Liver (tissue), 9 donors: ENCODE data around the gene MAP3K13. TPM values are rescaled to one million over a fixed set of nuclear protein-coding genes. Genes with fewer than 3 reads are reported as not detected.

Source experiments
- DNase-seq: peaks from one replicate; pipeline ENCODE4 v3.0.0-alpha.2; 2017; ENCODE audit warnings: low spot score
- H3K27ac ChIP-seq, 2 donors: one replicate each; pipeline ENCODE4 v1.7.0; 2013; ENCODE audit warnings: inconsistent platforms in 2 of 2, low read length in 2 of 2, control low read depth in 1 of 2, low read depth in 1 of 2, mild to moderate bottlenecking in 1 of 2
- H3K27me3 ChIP-seq, 4 donors: one replicate each; pipeline versions ENCODE4 v1.6.1 to v1.7.0; 2013; ENCODE audit warnings: low read length in 3 of 4, inconsistent platforms in 1 of 4, mild to moderate bottlenecking in 1 of 4, moderate library complexity in 1 of 4; ENCODE audit not compliant: control insufficient read depth in 4 of 4, insufficient read depth in 4 of 4
- H3K36me3 ChIP-seq, 4 donors: one replicate each; pipeline versions ENCODE4 v1.6.1 to v1.7.0; 2013; ENCODE audit warnings: low read length in 3 of 4, mild to moderate bottlenecking in 3 of 4, low read depth in 1 of 4, moderate library complexity in 1 of 4; ENCODE audit not compliant: control insufficient read depth in 4 of 4, insufficient read depth in 3 of 4
- H3K4me1 ChIP-seq, 4 donors: one replicate each; pipeline versions ENCODE4 v1.6.1 to v1.7.0; 2013; ENCODE audit warnings: low read length in 3 of 4, mild to moderate bottlenecking in 3 of 4, moderate library complexity in 1 of 4; ENCODE audit not compliant: control insufficient read depth in 4 of 4, insufficient read depth in 4 of 4
- H3K4me3 ChIP-seq, 3 donors: one replicate each; pipeline versions ENCODE4 v1.6.1 to v1.7.0; 2013; ENCODE audit warnings: low read length in 3 of 3, control low read depth in 1 of 3, low read depth in 1 of 3, mild to moderate bottlenecking in 1 of 3
- H3K9ac ChIP-seq, 2 donors: one replicate each; pipeline ENCODE4 v1.7.0; 2013; ENCODE audit warnings: low read length in 2 of 2, mild to moderate bottlenecking in 2 of 2, moderate library complexity in 2 of 2, control low read depth in 1 of 2, low read depth in 1 of 2
- H3K9me3 ChIP-seq, 4 donors: one replicate each; pipeline versions ENCODE4 v1.6.1 to v1.7.0; 2013; ENCODE audit warnings: low read length in 3 of 4; ENCODE audit not compliant: control insufficient read depth in 4 of 4
- ATF3 ChIP-seq: IDR thresholded peaks from 2 replicates; pipeline ENCODE4 v1.6.1; 2016; ENCODE audit warnings: antibody characterized with exemption
- CTCF ChIP-seq: fragments of 150-350 bp; IDR thresholded peaks from 2 replicates; pipeline ENCODE4 v1.5.1; 2017; ENCODE audit warnings: improper control_type of control experiment, low read depth, low read length; ENCODE audit not compliant: missing input control
- EGR1 ChIP-seq, 2 donors: IDR thresholded peaks; 2 replicates each; pipeline ENCODE4 v1.6.1; 2016 to 2018; ENCODE audit warnings: antibody characterized with exemption in 2 of 2, low read depth in 2 of 2
- FOXA1 ChIP-seq: IDR thresholded peaks from 2 replicates; pipeline ENCODE4 v1.6.1; 2016; ENCODE audit warnings: antibody characterized with exemption
- FOXA2 ChIP-seq: IDR thresholded peaks from 2 replicates; pipeline ENCODE4 v1.6.1; 2016; ENCODE audit warnings: antibody characterized with exemption
- GABPA ChIP-seq, 2 donors: IDR thresholded peaks in 1 of 2; conservative IDR thresholded peaks in 1 of 2; 2 replicates each; pipeline ENCODE4 v1.6.1; 2016; ENCODE audit warnings: antibody characterized with exemption in 2 of 2, mild to moderate bottlenecking in 1 of 2, moderate library complexity in 1 of 2
- HNF4A ChIP-seq, 2 donors: conservative IDR thresholded peaks; 2 replicates each; pipeline ENCODE4 v1.6.1; 2016; ENCODE audit warnings: antibody characterized with exemption in 2 of 2, mild to moderate bottlenecking in 2 of 2
- HNF4G ChIP-seq: IDR thresholded peaks from 2 replicates; pipeline ENCODE4 v1.6.1; 2016; ENCODE audit warnings: antibody characterized with exemption
- JUND ChIP-seq, 2 donors: IDR thresholded peaks; 2 replicates each; pipeline ENCODE4 v1.6.1; 2016; ENCODE audit warnings: antibody characterized with exemption in 2 of 2
- MAX ChIP-seq: IDR thresholded peaks from 2 replicates; pipeline ENCODE4 v1.6.1; 2016; ENCODE audit warnings: antibody characterized with exemption
- NR2F2 ChIP-seq: IDR thresholded peaks from 2 replicates; pipeline ENCODE4 v1.6.1; 2016; ENCODE audit warnings: antibody characterized with exemption
- RAD21 ChIP-seq, 2 donors: IDR thresholded peaks; 2 replicates each; pipeline ENCODE4 v1.6.1; 2016; ENCODE audit warnings: antibody characterized with exemption in 2 of 2, mild to moderate bottlenecking in 2 of 2
- REST ChIP-seq: IDR thresholded peaks from 2 replicates; pipeline ENCODE4 v1.6.1; 2016; ENCODE audit warnings: antibody characterized with exemption, mild to moderate bottlenecking
- RXRA ChIP-seq, 2 donors: IDR thresholded peaks; 2 replicates each; pipeline ENCODE4 v1.6.1; 2017 to 2018; ENCODE audit warnings: antibody characterized with exemption in 2 of 2, mild to moderate bottlenecking in 1 of 2
- SP1 ChIP-seq: IDR thresholded peaks from 2 replicates; pipeline ENCODE4 v1.6.1; 2018; ENCODE audit warnings: antibody characterized with exemption, mild to moderate bottlenecking
- TAF1 ChIP-seq: conservative IDR thresholded peaks from 2 replicates; pipeline ENCODE4 v1.6.1; 2016; ENCODE audit warnings: antibody characterized with exemption, mild to moderate bottlenecking
- YY1 ChIP-seq: IDR thresholded peaks from 2 replicates; pipeline ENCODE4 v1.6.1; 2016; ENCODE audit warnings: antibody characterized with exemption, mild to moderate bottlenecking
- ZBTB33 ChIP-seq: IDR thresholded peaks from 2 replicates; pipeline ENCODE4 v1.6.1; 2016; ENCODE audit warnings: antibody characterized with exemption
- WGBS: extraction: QIAGEN DNeasy Blood & Tissue Kit; methylation state at CpG from one replicate; pipeline ENCODE4 v1.1.7; 2013; 5-methylcytosine and 5-hydroxymethylcytosine counted together
- polyA plus RNA-seq, 2 donors: library from polyadenylated mRNA; stranded (reverse) in 1 of 2; unstranded in 1 of 2; fragments of 200-250 nt in 1 of 2; fragments of >200 nt in 1 of 2; fragmentation: Nextera tagmentation in 1 of 2; extraction: Ambion mirVana in 1 of 2; gene quantifications; one replicate each; pipeline versions ENCODE4 v1.2.1 to v1.2.3, GENCODE V29; 2013 to 2015
- total RNA-seq, 2 donors: library from RNA; depleted of rRNA; stranded (reverse); fragments of >200 nt; gene quantifications; one replicate each; pipeline ENCODE4 v1.2.3, GENCODE V29; 2014
- donor health status: healthy.
- donor health status: healthy.
- donor health status: healthy.
- donor health status: healthy.
- donor health status: healthy.

MAP3K13 gene
- total and polyA plus RNA-seq, 4 donors, result 11.3 to 38.1 (median 26.5) TPM

GRCh38 chr3:185503521-185503920, 140.6 kb downstream of the MAP3K13 start:
- H3K9me3 ChIP-seq, result no peaks in the 10 kb centered on the region
- no peak overlapping the region for H3K9ac ChIP-seq
- no peak overlapping the region for H3K27ac ChIP-seq
- peaks cover 0 to 3% (median 0%) of the 10 kb centered on the region in 4 donors for H3K4me1 ChIP-seq
- no peaks in the 10 kb centered on the region for H3K27me3 ChIP-seq
- 76% methylated on average over 1 of the region's 1 CpG for WGBS
- no peak overlapping the region for H3K4me3 ChIP-seq
- H3K36me3 ChIP-seq, result no peaks in the 10 kb centered on the region
- TF ChIP-seq EGR1 (IDR thresholded peaks at IDR 0.05; ENCODE audit: low read depth in 2 of 2) (no peak), GABPA (IDR thresholded peaks at IDR 0.05 in 1 of 2, conservative IDR thresholded peaks at IDR 0.05 in 1 of 2) (no peak), ZBTB33 (no peak), RAD21 (IDR thresholded peaks at IDR 0.05) (no peak), RXRA (IDR thresholded peaks at IDR 0.05) (no peak), SP1 (no peak), CTCF (no peak), JUND (IDR thresholded peaks at IDR 0.05) (no peak), HNF4A (conservative IDR thresholded peaks at IDR 0.05) (no peak), HNF4G (no peak), REST (no peak), FOXA1 (no peak), MAX (no peak), ATF3 (no peak), YY1 (no peak), FOXA2 (no peak), TAF1 (no peak), NR2F2 (no peak)
- DNase-seq, result no peak
